NCI-H226 (cell line): ENCODE measurements around the gene AXL.

Source experiments
- DNase-seq: peaks from one replicate; pipeline ENCODE4 v3.0.0-alpha.2; 2015

The AXL gene

GRCh38 chr19:41238244-41238643 is 19.2 kb downstream of the AXL start:
- DNase-seq = no peak

- no peak for DNase-seq
Measured at GRCh38 chr19:41239363-41239762, 20.3 kb downstream of the AXL start.

- no peak for DNase-seq
Measured at GRCh38 chr19:41239961-41240574, 21.0 kb downstream of the AXL start.

GRCh38 chr19:41241859-41242258 is 22.8 kb downstream of the AXL start:
- DNase-seq = no peak

- DNase-seq = no peak
Measured at GRCh38 chr19:41244117-41244516, 25.1 kb downstream of the AXL start.

GRCh38 chr19:41245843-41246242 is 26.8 kb downstream of the AXL start:
- no peak for DNase-seq

GRCh38 chr19:41248895-41249294 is 29.9 kb downstream of the AXL start:
- no peak for DNase-seq

GRCh38 chr19:41249707-41250423 is 30.8 kb downstream of the AXL start:
- DNase-seq = no peak

- no peak for DNase-seq
Measured at GRCh38 chr19:41253660-41254059, 34.6 kb downstream of the AXL start.

GRCh38 chr19:41255171-41255570 is 36.1 kb downstream of the AXL start:
- DNase-seq = no peak

- DNase-seq = no peak
Measured at GRCh38 chr19:41261474-41262190, 42.6 kb downstream of the AXL start.

- peak; percentile 55 for DNase-seq
Measured at GRCh38 chr19:41263042-41263849, 44.2 kb downstream of the AXL start.

- peak; percentile 99 for DNase-seq
Measured at GRCh38 chr19:41263850-41264580, 45.0 kb downstream of the AXL start, which contains the start of gene HNRNPUL1. HNRNPUL1 (plus strand) TSS chr19:41264372; CDS start chr19:41264504, 132 bp downstream.

- no peak for DNase-seq
Measured at GRCh38 chr19:41264581-41265394, 45.8 kb downstream of the AXL start.

- DNase-seq = no peak
Measured at GRCh38 chr19:41265395-41266153, 46.6 kb downstream of the AXL start.

- no peak for DNase-seq
Measured at GRCh38 chr19:41269055-41269454, 50.0 kb downstream of the AXL start.

GRCh38 chr19:41269571-41269970 is 50.5 kb downstream of the AXL start:
- no peak for DNase-seq

GRCh38 chr19:41273076-41273475 is 54.1 kb downstream of the AXL start:
- no peak for DNase-seq

GRCh38 chr19:41274802-41275201 is 55.8 kb downstream of the AXL start:
- DNase-seq = no peak

GRCh38 chr19:41276231-41276630 is 57.2 kb downstream of the AXL start:
- no peak for DNase-seq

GRCh38 chr19:41278478-41278877 is 59.5 kb downstream of the AXL start:
- DNase-seq = no peak
